OCI-LY3 (cell line): ENCODE measurements around the gene CCDC102B.

ENCODE experiments used
- H2AFZ ChIP-seq: fragments of 200-600, 300-600 bp; shearing (Covaris generic); 2 replicates; pipeline ENCODE4 v1.6.0; 2014; ENCODE audit warnings: antibody characterized with exemption, low read depth, low read length
- H3K27ac ChIP-seq: fragments of 200-600, 300-600 bp; sonication (generic); 2 replicates; pipeline ENCODE4 v1.5.1; 2014; ENCODE audit warnings: mild to moderate bottlenecking, low read length, moderate library complexity, mixed read lengths
- H3K27me3 ChIP-seq: fragments of 200-600, 300-600 bp; sonication (generic); 2 replicates; pipeline ENCODE4 v1.6.1; 2014; ENCODE audit warnings: low read depth, low read length, mixed read lengths
- H3K36me3 ChIP-seq: fragments of 200-600, 300-600 bp; sonication (generic); replicated peaks from 2 replicates; pipeline ENCODE3; 2014; ENCODE audit warnings: low read depth, low read length, mixed read lengths
- H3K4me1 ChIP-seq: fragments of 300-600, 200-600 bp; sonication (generic); 2 replicates; pipeline ENCODE4 v1.6.1; 2014; ENCODE audit warnings: low read length, mixed read lengths
- H3K4me2 ChIP-seq: fragments of 200-600, 300-600 bp; sonication (generic); 2 replicates; pipeline ENCODE4 v1.6.1; 2014; ENCODE audit warnings: low read length, mixed read lengths
- H3K4me3 ChIP-seq: fragments of 300-600, 200-600 bp; sonication (generic); 2 replicates; pipeline ENCODE4 v1.5.1; 2014; ENCODE audit warnings: antibody characterized with exemption, mild to moderate bottlenecking, low read length, moderate library complexity
- H3K79me2 ChIP-seq: fragments of 300-600, 200-600 bp; shearing (Covaris generic); 2 replicates; pipeline ENCODE4 v1.6.1; 2014; ENCODE audit warnings: mild to moderate bottlenecking, low read length, mixed read lengths
- H3K9ac ChIP-seq: fragments of 300-600, 200-600 bp; shearing (Covaris generic); 2 replicates; pipeline ENCODE4 v1.6.0; 2014; ENCODE audit warnings: mild to moderate bottlenecking, low read length, moderate library complexity
- H3K9me3 ChIP-seq: fragments of 200-600, 300-600 bp; shearing (Covaris generic); 2 replicates; pipeline ENCODE4 v1.6.1; 2014; ENCODE audit warnings: low read length, mixed read lengths; ENCODE audit not compliant: insufficient read depth
- H4K20me1 ChIP-seq: fragments of 200-600, 300-600 bp; sonication (generic); 2 replicates; pipeline ENCODE4 v1.6.1; 2016; ENCODE audit warnings: low read length, mixed read lengths; ENCODE audit not compliant: insufficient read depth
- EZH2phosphoT487 ChIP-seq: fragments of 200-600 bp; shearing (Covaris generic); IDR thresholded peaks from 2 replicates; pipeline ENCODE4 v1.6.1; 2018; ENCODE audit warnings: antibody characterized with exemption, mixed run types, low read depth
- TF ChIP-seq, protein P1 (sequence below): fragments of 200-600, 300-600 bp; sonication (generic); IDR thresholded peaks from 2 replicates; pipeline ENCODE4 v1.5.1; 2014; ENCODE audit warnings: antibody characterized with exemption, low read length, low read depth

CCDC102B gene

GRCh38 chr18:68956650-68957049, 158.8 kb downstream of the CCDC102B start:
- H3K4me1 ChIP-seq = no peaks in the 10 kb centered on the region

DNA sequence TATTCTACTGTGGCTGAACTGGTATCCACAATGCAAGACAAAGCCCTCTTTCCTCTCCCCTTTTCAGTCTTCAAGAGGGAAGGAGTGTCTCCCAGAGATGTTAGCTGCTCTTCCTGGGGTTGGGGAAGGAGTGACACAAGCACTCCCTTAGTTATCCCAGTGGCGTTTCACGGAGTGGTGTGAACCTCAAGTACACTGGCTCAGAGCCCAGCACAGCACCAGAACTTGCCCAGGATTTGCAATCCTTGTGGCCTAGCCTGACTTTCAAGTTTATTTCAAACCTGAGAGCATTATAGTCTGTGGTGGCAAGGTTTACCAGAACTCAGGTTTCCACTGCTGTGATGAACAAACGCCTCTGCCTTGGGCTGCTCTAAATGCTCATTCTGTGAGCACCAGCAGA, 162.5 kb downstream of the CCDC102B start:
- H3K36me3 ChIP-seq = no peaks in the 10 kb centered on the region
- H3K27me3 ChIP-seq = no peaks in the 10 kb centered on the region
- TF ChIP-seq, protein P1, sequence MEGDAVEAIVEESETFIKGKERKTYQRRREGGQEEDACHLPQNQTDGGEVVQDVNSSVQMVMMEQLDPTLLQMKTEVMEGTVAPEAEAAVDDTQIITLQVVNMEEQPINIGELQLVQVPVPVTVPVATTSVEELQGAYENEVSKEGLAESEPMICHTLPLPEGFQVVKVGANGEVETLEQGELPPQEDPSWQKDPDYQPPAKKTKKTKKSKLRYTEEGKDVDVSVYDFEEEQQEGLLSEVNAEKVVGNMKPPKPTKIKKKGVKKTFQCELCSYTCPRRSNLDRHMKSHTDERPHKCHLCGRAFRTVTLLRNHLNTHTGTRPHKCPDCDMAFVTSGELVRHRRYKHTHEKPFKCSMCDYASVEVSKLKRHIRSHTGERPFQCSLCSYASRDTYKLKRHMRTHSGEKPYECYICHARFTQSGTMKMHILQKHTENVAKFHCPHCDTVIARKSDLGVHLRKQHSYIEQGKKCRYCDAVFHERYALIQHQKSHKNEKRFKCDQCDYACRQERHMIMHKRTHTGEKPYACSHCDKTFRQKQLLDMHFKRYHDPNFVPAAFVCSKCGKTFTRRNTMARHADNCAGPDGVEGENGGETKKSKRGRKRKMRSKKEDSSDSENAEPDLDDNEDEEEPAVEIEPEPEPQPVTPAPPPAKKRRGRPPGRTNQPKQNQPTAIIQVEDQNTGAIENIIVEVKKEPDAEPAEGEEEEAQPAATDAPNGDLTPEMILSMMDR = no peak
- TF ChIP-seq EZH2phosphoT487 = no peak
- H3K9ac ChIP-seq = no peak overlapping the region
- no peaks in the 10 kb centered on the region for H3K4me1 ChIP-seq
- no peak overlapping the region for H3K27ac ChIP-seq
- no peaks in the 10 kb centered on the region for H3K79me2 ChIP-seq
- no peaks in the 10 kb centered on the region for H3K9me3 ChIP-seq
- H3K4me3 ChIP-seq = no peak overlapping the region
- no peak overlapping the region for H3K4me2 ChIP-seq
- H4K20me1 ChIP-seq = no peaks in the 10 kb centered on the region
- H2AFZ ChIP-seq = no peak overlapping the region

More at GRCh38 chr18:68956650-68957049, 158.8 kb downstream of the CCDC102B start:
- Histone ChIP-seq H3K9ac (no peak overlapping the region), H3K27ac (no peak overlapping the region), H3K4me3 (no peak overlapping the region), H4K20me1 (no peaks in the 10 kb centered on the region), H3K27me3 (no peaks in the 10 kb centered on the region), H2AFZ (no peak overlapping the region), H3K9me3 (no peaks in the 10 kb centered on the region), H3K4me2 (no peak overlapping the region), H3K79me2 (no peaks in the 10 kb centered on the region), H3K36me3 (no peaks in the 10 kb centered on the region)
- no peak for TF ChIP-seq EZH2phosphoT487
- TF ChIP-seq, protein P1 = no peak

DNA sequence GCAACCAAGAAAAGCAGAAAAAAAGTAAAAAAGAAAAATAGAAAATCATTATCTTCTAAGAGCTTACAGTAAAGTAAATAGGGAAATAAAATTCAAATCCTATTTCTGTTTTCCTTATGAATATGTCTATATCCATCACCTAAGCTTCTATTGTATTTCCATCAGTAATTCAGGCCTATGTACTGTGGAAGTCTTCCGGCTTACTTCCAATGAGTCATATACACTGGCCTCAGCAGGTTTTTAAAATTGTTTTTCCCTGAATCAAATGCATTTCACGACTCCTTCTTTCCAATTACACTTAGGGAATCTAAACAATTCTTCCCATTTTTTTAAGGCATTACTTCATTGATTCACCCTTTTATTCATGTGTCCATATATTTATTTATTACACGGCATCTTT, 164.7 kb downstream of the CCDC102B start:
- Histone ChIP-seq H3K36me3 (no peaks in the 10 kb centered on the region), H3K27ac (no peak overlapping the region)
- TF ChIP-seq, protein P1 = no peak
- no peak for TF ChIP-seq EZH2phosphoT487

GRCh38 chr18:68965817-68966216, 167.9 kb downstream of the CCDC102B start:
- no peak overlapping the region for H2AFZ ChIP-seq
- TF ChIP-seq, protein P1 = no peak
- no peak for TF ChIP-seq EZH2phosphoT487
- no peaks in the 10 kb centered on the region for H3K4me1 ChIP-seq
- H3K27me3 ChIP-seq = no peaks in the 10 kb centered on the region
- H3K4me2 ChIP-seq = no peak overlapping the region
- H3K9me3 ChIP-seq = no peaks in the 10 kb centered on the region
- no peaks in the 10 kb centered on the region for H3K79me2 ChIP-seq
- H3K9ac ChIP-seq = no peak overlapping the region
- no peaks in the 10 kb centered on the region for H3K36me3 ChIP-seq
- H3K4me3 ChIP-seq = no peak overlapping the region
- no peaks in the 10 kb centered on the region for H4K20me1 ChIP-seq
- no peak overlapping the region for H3K27ac ChIP-seq

More for the DNA sequence above, 164.7 kb downstream of the CCDC102B start:
- no peaks in the 10 kb centered on the region for H3K4me1 ChIP-seq
- no peak overlapping the region for H3K9ac ChIP-seq
- no peaks in the 10 kb centered on the region for H3K79me2 ChIP-seq
- H3K4me3 ChIP-seq = no peak overlapping the region
- no peaks in the 10 kb centered on the region for H4K20me1 ChIP-seq
- H3K9me3 ChIP-seq = no peaks in the 10 kb centered on the region
- H3K27me3 ChIP-seq = no peaks in the 10 kb centered on the region
- no peak overlapping the region for H2AFZ ChIP-seq
- no peak overlapping the region for H3K4me2 ChIP-seq
